Chondrocyte (in vitro differentiated cells): Measurements from ENCODE around the gene TNS2. TPM values are rescaled to one million over a fixed set of nuclear protein-coding genes. Genes with fewer than 3 reads are reported as not detected.
A peak's percentile ranks its signal among the peaks of the same experiment; 100 is the strongest.
"Not testable (repeated sequence)": the region's sequence is repeated elsewhere in the genome, so short reads cannot be mapped to it uniquely, and the experiment has no call there.

Experiments used
- DNase-seq: peaks from one replicate; pipeline ENCODE4 v3.0.0; 2021; ENCODE audit warnings: mixed read lengths, low spot score
- H3K27ac Mint-ChIP-seq: one replicate; pipeline ENCODE4 v1.8.0; 2021; ENCODE audit warnings: mild to moderate bottlenecking, moderate library complexity, mixed read lengths; ENCODE audit not compliant: unreplicated experiment
- H3K27me3 Mint-ChIP-seq: 2 replicates; pipeline ENCODE4 v1.8.0; 2021; ENCODE audit warnings: low read depth, mixed read lengths
- H3K36me3 Mint-ChIP-seq: 2 replicates; pipeline ENCODE4 v1.8.0; 2021; ENCODE audit warnings: low read depth, mixed read lengths
- H3K4me1 Mint-ChIP-seq: 2 replicates; pipeline ENCODE4 v1.8.0; 2021; ENCODE audit warnings: low read depth, mild to moderate bottlenecking, mixed read lengths
- H3K4me3 Mint-ChIP-seq: one replicate; pipeline ENCODE4 v1.8.0; 2021; ENCODE audit warnings: mild to moderate bottlenecking, moderate library complexity, mixed read lengths; ENCODE audit not compliant: unreplicated experiment
- H3K9me3 Mint-ChIP-seq: 2 replicates; pipeline ENCODE4 v1.8.0; 2021; ENCODE audit warnings: low read depth, mixed read lengths
- CTCF ChIP-seq: fragments of 200-600 bp; sonication (generic); IDR thresholded peaks from 2 replicates; pipeline ENCODE4 v1.5.0; 2021; ENCODE audit warnings: antibody characterized with exemption, mild to moderate bottlenecking, moderate library complexity
- total RNA-seq: library from RNA; stranded (reverse); gene quantifications from 3 replicates; pipeline ENCODE4 v1.2.1, GENCODE V29; 2021

Gene TNS2
- total RNA-seq, 1 donor from 2014 or later, result 104 TPM

DNA sequence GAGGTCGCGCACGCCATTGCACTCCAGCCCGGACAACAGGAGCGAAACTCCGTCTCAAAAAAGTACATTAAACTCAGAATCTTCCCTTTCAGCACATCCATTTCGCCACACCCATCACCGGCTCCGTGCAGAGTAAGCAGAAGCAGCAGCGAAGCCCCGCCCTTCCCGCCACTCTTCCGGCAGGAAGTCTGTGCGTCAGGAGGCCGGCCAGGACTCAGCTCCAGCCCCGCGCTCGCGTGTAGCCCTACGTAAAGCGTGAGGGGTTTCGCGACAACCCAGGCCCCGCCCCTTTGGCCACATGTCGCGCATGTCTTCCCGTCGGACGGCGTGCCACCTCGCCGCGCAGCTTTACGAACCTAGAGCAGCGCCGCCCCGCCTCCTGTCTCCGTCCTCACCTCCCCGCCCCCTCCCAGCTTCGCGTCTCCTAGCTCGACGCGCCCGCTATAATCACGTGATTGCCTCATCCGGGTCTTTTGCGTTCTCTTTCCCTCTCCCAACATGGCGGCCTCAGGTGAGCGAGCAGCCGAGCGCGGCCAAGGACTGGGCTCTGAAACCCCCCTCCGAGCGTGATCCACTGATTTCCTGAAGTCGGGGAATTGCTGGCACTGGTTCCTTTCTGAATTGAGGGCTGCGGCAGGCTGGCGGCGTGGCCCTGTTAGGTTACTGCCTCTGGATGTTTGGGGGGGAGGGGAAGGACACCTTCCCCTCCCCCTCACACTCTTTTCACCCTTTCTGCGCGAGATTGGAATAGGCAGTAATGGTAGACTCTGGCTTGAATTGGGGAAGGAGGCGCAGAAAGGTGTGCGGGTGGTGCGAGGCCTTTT is 43.7 kb upstream of the TNS2 start, which contains the start of gene EIF4B:
EIF4B (plus strand) TSS at position 471 of the 824 bp plus-strand sequence; CDS start at position 499, 28 bp downstream.
- no peak for TF ChIP-seq CTCF
- peak; percentile 100 for DNase-seq
- peak within 1 kb of the TSS; percentile 99 for H3K4me3 Mint-ChIP-seq
- H3K4me1 Mint-ChIP-seq, result peaks cover 54% of the 10 kb centered on the region
- peak within 1 kb of the TSS; percentile 99 for H3K27ac Mint-ChIP-seq
- no peaks in the 10 kb centered on the region for H3K27me3 Mint-ChIP-seq
- H3K9me3 Mint-ChIP-seq, result no peaks in the 10 kb centered on the region
- H3K36me3 Mint-ChIP-seq, result peaks cover 4% of the 10 kb centered on the region

- Mint-ChIP-seq H3K4me3 (peak overlapping the region; percentile 99), H3K4me1 (peaks cover 57% of the 10 kb centered on the region)
These were observed 43.0 kb upstream of the TNS2 start for GRCh38 chr12:53006810-53007309.

DNA sequence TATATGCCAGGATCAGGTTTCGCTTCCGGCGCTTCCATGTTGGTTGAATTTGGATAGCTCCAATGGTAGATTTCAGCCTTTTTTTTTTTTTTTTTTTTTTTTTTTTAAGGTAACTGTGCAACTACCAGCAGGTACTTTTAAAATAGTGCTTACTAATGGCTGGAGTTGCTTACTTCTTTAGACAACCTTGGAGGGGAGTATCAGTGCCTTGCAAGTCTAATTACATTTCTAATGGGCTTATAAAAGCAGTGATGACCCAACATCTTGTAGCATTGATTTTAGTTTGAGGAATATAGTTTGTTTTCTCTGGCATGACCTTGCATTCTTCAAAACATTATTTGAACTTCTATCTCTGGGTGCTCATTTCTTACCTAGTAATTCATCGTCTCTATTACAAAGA is 42.5 kb upstream of the TNS2 start:
- H3K36me3 Mint-ChIP-seq, result peaks cover 6% of the 10 kb centered on the region
- peak overlapping the region; percentile 99 for H3K27ac Mint-ChIP-seq
- H3K9me3 Mint-ChIP-seq, result no peaks in the 10 kb centered on the region
- no peak for DNase-seq
- peak overlapping the region; percentile 99 for H3K4me3 Mint-ChIP-seq
- no peak for TF ChIP-seq CTCF
- no peaks in the 10 kb centered on the region for H3K27me3 Mint-ChIP-seq
- peaks cover 58% of the 10 kb centered on the region for H3K4me1 Mint-ChIP-seq

More at GRCh38 chr12:53006810-53007309, 43.0 kb upstream of the TNS2 start:
- no peak for TF ChIP-seq CTCF
- H3K27ac Mint-ChIP-seq, result peak overlapping the region; percentile 99
- no peaks in the 10 kb centered on the region for H3K9me3 Mint-ChIP-seq
- no peak for DNase-seq
- H3K36me3 Mint-ChIP-seq, result peaks cover 5% of the 10 kb centered on the region
- no peaks in the 10 kb centered on the region for H3K27me3 Mint-ChIP-seq

- peaks cover 62% of the 10 kb centered on the region for H3K4me1 Mint-ChIP-seq
- H3K27me3 Mint-ChIP-seq, H3K36me3 Mint-ChIP-seq, DNase-seq, H3K9me3 Mint-ChIP-seq, H3K27ac Mint-ChIP-seq: not testable (repeated sequence)
- H3K4me3 Mint-ChIP-seq, result peak overlapping the region; percentile 99
These were observed 41.1 kb upstream of the TNS2 start for GRCh38 chr12:53008760-53009159.

DNA sequence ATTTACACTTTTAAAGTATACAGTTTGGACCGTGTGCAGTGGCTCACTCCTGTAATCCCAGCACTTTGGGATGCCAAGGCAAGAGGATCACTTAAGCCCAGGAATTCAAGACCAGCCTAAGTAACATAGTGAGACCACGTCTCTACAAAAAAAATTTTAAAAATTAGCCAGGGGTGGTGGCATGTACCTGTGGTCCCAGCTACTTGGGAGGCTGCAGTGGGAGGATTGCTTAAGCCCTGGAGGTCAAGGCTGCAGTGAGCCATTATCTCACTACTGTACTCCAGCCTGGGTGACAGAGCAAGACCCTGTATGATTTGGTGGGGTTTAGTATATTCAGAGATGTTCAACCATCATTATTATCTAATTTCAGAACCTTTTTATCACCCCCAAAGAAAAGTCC is 38.9 kb upstream of the TNS2 start:
- Mint-ChIP-seq H3K4me1 (peaks cover 49% of the 10 kb centered on the region), H3K4me3 (no peak overlapping the region), H3K9me3 (no peaks in the 10 kb centered on the region), H3K27me3 (no peaks in the 10 kb centered on the region), H3K36me3 (peaks cover 7% of the 10 kb centered on the region), H3K27ac (no peak overlapping the region)
- DNase-seq, result no peak
- no peak for TF ChIP-seq CTCF
